Camera-type eye (tissue), 1 donor: ENCODE results near the gene HMG20A. TPM values are rescaled to one million over a fixed set of nuclear protein-coding genes. Genes with fewer than 3 reads are reported as not detected.

Source experiments
- total RNA-seq: library from RNA; depleted of rRNA; stranded (reverse); fragments of >200 nt; gene quantifications from one replicate; pipeline ENCODE4 v1.2.3, GENCODE V29; 2014

The HMG20A gene
- total RNA-seq, result 71.7 TPM

DNA sequence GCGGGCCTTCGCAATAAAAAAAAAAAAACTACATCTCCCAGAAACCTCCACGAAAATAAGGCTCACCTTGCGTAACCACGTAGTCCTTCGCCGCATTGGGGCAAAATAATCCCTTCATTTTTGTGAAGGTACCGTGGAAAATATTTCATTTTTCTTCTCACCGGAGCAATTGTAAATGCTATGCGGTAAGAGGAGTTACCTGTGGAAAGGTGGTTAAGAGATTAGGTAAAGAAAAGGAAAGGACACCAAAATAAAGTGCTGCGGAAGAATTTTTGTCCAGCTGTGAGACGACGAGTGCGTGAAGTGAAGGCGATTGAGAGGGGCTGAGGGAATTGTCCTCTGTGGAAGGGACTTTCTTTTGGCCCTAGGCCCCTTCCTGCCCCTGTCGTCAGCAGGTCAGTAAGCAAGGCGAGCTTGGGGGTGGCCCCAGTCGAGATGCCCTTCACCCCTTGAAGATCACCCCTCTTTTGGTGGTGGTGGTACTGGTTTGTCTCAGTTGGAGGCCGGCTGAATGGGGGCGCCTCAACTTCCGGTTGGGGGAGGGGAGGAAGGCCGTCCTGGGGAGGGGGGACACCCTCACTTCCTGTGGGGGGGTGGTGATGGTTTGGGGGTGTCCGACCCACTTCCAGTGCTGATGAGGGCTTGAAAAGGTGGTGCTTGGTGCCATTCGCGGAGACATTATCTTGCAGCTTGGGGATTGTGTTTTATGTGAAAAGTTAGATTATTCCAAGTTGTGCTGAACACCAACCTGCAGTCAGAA lies at the start of gene HMG20A:
HMG20A (plus strand) TSS at position 279 of the 760 bp plus-strand sequence. CDS start 37,520 bp downstream, outside the sequence.

DNA sequence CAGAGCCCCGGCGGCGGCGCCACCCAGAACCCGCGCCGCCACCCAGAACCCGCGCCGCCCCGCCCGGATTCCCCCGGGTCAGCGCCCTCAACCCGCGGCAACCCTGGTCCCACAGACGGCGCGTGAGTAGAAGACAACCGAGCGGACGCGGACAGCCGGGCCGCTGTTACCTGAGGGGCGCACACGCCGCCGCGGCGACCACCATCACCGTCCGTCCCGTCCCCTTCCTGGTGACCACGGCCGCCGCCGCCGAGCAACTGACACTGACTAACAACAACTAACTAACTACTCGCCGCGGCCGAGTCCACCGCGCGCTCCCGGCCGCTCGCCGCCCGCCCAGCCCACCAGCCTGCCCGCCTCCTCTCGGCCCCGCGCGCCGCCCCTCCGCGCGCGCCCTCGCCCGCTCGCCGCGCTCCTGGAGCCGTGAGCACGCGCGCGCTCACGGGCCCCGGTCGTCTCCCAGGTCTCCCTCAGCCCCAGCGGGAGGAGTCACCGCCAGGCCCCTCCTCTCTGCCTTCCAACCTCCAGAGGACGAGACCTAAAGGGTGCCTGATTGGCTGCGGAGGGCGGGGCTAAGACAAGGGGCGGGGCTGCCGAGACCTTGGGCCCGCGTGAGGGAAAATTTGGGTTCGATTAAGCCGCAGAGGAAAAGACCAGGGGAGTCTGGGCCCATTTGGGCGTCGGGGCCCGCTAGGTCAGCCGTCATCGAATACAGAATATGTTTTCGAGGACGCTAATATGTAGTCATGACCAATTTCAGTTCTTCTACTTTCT lies 665 bp upstream of the HMG20A start, which contains the start of gene PEAK1:
PEAK1 (minus strand) TSS at position 269 of the 774 bp plus-strand sequence. CDS start 238,178 bp downstream, outside the sequence.

Other genes with a start within 250 kb of the HMG20A start
- 111 TPM for gene PEAK1, start 784 bp upstream of the HMG20A start, total RNA-seq
- gene LINGO1, start 212.0 kb downstream of the HMG20A start, total RNA-seq, result 35.2 TPM